GM12865 (cell line): ENCODE measurements around the gene CLEC16A.

ENCODE experiments used
- DNase-seq: peaks from one replicate; pipeline ENCODE4 v3.0.0; 2010; ENCODE audit warnings: low read depth
- H3K4me3 ChIP-seq: 2 replicates; pipeline ENCODE4 v1.5.1; 2011; ENCODE audit warnings: mild to moderate bottlenecking, low read depth, low read length, control low read depth
- TF ChIP-seq, protein P1 (sequence below): IDR thresholded peaks from 2 replicates; pipeline ENCODE4 v1.5.1; 2011; ENCODE audit warnings: low read length, control low read depth, low read depth, inconsistent platforms; ENCODE audit not compliant: insufficient read depth; ENCODE audit errors: missing control alignments

Gene CLEC16A

DNA sequence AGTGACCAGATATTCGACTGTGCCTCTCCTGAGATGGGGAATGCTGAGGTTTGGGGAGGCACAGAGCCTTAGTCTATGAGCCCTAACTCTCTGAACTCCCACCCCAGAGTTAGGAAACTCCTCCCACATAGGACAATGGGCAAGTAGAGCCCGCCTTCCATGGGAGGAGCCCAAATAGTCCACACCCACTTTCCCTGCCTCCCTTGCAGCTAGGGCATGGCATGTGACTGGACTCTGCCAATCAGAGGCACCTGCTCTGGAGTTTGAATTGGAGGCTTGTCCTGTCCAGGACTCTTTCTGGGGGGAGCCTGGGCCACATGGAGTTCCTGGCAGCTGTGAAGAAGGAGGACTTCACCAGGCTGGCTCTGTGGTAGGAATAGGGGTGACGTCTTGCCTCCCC lies 263.3 kb downstream of the CLEC16A start:
- TF ChIP-seq, protein P1, sequence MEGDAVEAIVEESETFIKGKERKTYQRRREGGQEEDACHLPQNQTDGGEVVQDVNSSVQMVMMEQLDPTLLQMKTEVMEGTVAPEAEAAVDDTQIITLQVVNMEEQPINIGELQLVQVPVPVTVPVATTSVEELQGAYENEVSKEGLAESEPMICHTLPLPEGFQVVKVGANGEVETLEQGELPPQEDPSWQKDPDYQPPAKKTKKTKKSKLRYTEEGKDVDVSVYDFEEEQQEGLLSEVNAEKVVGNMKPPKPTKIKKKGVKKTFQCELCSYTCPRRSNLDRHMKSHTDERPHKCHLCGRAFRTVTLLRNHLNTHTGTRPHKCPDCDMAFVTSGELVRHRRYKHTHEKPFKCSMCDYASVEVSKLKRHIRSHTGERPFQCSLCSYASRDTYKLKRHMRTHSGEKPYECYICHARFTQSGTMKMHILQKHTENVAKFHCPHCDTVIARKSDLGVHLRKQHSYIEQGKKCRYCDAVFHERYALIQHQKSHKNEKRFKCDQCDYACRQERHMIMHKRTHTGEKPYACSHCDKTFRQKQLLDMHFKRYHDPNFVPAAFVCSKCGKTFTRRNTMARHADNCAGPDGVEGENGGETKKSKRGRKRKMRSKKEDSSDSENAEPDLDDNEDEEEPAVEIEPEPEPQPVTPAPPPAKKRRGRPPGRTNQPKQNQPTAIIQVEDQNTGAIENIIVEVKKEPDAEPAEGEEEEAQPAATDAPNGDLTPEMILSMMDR: no peak
- DNase-seq: peak; percentile 44
- no peak overlapping the region for H3K4me3 ChIP-seq

DNA sequence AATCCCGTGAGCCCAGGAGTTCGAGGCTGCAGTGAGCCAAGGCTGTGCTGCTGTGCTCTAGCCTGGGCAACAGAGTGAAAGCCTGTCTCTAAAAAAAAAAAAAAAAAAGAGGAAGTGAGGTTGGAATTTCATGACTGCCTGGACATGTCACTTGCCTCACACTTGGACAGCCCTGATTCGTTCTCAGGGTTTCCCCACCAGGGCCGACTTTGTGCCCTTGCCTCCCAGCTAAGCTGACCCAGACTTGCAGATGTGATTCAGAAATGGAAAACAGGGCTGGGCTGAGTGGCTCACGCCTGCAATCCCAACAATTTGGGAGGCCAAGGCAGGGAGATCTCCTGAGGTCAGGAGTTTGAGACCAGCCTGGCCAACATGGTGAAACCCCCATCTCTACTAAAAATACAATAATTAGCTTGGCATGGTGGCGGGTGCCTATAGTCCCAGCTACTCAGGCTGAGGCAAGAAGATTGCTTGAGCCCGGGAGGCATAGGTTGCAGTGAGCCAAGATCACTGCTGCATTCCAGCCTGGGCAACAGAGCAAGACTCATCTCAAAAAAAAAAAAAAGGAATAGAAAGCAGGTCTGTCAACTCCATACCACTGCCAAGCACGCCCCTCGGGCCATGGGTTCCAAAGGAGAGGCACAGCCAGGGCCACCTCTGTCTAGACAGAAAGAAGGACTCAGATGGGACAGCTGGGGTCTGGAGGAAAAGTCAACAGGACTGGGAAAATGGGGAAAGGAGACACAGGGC lies 264.7 kb downstream of the CLEC16A start:
- peak; percentile 71 for DNase-seq
- TF ChIP-seq, protein P1: no peak
- no peak overlapping the region for H3K4me3 ChIP-seq

DNA sequence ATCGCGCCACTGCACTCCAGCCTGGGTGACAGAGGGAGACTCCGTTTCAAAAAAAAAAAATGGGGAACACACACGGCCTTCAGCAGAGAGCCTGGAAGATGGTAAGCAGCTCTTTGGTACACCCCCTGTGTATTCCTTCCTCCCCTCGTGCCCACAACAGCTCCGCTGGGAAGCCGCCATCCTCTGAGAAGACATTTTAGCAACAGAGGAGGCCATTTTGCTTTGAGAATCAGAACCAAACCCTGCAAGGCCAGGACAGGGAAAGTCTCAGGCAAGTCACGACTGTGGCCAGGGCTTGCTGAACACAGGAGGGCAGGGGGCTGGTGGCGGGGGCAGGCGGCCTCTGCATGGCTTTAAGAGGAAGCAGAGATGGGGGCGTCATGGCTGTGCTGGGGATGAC lies 265.9 kb downstream of the CLEC16A start:
- TF ChIP-seq, protein P1: no peak
- H3K4me3 ChIP-seq: no peak overlapping the region
- DNase-seq: no peak

DNA sequence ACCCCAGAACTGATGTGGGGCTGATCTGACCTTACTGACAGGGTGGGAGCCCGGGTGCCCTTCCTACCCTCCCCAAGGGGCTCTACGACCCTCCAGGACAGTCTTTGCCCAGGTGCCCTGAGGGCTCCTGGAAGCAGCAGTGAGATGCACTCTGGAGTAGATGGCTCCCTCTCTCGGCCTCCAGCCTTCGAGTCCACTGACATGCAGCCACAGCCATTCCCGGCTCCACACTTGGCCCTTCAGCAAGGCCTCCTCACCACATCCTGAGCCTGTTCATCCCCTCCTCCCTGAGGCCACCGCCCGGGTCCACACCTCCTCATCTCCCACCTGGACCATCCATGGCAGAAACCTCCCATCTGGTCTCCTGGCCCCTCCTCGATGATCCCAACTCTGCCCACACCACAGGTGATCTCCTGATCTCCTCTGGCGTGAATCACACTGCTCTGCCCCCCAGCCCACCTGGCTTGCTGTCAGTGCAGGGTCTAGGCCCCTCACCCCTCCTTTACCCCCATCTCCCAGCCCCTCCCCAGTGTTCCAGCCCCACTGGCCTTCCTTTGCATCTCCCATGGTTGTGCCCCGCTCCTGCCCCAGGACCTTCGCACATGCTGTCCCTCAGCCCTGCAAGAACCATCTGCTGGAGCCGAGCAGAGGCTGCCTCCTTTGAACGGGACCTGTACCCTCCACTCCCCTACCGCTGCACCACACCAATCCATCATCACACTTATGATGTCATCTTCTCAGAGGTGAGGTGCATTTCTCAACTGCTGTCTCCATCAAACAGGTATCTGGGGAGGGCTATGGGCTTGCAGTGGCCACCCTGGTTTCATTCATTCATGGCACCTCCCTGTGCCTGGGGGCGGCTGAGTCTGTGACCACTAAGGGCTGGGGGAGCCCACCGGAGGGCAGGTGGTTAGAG lies 267.0 kb downstream of the CLEC16A start:
- TF ChIP-seq, protein P1: no peak
- DNase-seq: no peak
- H3K4me3 ChIP-seq: no peak overlapping the region

DNA sequence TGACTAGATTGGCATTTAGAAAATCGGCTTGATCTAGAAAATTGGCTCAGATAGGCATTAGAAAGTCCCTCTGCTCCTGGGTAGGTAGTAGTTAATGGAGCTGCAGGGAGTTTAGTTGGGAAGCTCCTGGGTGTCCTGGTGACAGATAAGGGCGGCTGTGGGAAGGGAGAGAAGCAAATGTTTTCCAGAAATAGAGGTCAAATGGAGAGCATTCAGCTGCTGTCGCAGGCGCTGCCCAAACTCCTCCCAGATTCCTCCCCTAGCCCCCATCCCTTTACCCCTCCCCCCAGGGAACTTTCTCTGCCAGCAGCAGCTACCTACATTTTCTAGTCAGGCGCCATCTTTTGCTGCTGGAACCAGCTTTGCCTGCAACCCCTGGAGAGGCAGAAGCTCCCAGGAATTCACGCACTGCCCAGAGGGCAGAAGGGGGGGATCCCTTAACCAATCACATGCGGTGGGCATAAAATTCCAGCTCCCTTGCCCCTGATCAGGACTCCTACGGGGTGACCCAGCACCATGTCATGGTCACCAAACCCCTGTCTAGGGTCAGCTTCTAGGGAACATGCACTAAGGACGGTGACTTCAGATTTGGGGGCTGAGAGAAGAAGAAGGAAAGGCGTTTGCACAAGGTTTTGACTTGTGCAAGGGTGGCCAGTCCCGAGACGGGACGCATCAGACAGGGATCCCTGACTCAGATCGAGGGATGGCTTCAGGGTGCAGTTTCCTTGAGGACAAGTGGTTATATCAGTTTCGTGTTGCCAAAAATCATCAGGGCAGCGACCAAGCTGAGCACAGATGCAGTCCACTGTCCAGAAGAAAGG lies 267.8 kb downstream of the CLEC16A start:
- DNase-seq: no peak
- no peak overlapping the region for H3K4me3 ChIP-seq
- TF ChIP-seq, protein P1: no peak

- peak; percentile 53 for DNase-seq
- H3K4me3 ChIP-seq: no peak overlapping the region
- TF ChIP-seq, protein P1: no peak
These were observed 268.4 kb downstream of the CLEC16A start for GRCh38 chr16:11212798-11213196.
